Stimulated activated CD4-positive, alpha-beta T cell treated with anti-CD3 and anti-CD28 coated beads, Interleukin-4, amount 100 ng/mL, for 48 hours (primary cell): ENCODE data around the gene IL1R1.

Source experiments
- DNase-seq, 2 donors: peaks; one replicate each; pipeline ENCODE4 v3.0.0-alpha.2; 2020; ENCODE audit warnings: low read depth in 2 of 2

IL1R1 gene

DNA sequence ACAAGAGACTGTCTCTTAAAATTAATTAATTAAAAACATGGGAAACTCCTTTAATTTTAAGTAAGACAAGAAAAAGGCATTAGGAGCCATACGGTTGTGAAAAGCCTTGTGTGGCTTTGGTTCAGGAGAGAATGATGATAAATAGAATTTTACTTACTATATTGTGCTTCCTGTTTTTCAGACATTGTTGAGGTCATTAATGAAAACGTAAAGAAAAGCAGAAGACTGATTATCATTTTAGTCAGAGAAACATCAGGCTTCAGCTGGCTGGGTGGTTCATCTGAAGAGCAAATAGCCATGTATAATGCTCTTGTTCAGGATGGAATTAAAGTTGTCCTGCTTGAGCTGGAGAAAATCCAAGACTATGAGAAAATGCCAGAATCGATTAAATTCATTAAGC is 33.6 kb downstream of the IL1R1 start:
- DNase-seq, result no peak

DNA sequence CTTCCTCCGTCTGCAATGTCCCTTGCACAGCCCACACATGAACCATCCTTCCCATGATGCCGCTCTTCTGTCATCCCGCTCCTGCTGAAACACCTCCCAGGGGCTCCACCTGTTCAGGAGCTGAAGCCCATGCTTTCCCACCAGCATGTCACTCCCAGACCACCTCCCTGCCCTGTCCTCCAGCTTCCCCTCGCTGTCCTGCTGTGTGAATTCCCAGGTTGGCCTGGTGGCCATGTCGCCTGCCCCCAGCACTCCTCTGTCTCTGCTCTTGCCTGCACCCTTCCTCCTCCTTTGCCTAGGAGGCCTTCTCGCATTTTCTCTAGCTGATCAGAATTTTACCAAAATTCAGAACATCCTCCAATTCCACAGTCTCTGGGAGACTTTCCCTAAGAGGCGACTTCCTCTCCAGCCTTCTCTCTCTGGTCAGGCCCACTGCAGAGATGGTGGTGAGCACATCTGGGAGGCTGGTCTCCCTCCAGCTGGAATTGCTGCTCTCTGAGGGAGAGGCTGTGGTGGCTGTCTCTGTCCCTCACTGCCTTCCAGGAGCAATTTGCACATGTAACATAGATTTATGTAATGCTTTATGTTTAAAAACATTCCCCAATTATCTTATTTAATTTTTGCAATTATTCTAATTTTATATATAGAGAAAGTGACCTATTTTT is 35.4 kb downstream of the IL1R1 start:
- no peak for DNase-seq

DNA sequence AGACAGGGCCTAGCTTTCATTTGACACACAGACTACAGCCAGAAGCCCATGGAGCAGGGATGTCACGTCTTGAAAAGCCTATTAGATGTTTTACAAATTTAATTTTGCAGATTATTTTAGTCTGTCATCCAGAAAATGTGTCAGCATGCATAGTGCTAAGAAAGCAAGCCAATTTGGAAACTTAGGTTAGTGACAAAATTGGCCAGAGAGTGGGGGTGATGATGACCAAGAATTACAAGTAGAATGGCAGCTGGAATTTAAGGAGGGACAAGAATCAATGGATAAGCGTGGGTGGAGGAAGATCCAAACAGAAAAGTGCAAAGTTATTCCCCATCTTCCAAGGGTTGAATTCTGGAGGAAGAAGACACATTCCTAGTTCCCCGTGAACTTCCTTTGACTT is 36.5 kb downstream of the IL1R1 start:
- no peak for DNase-seq

DNA sequence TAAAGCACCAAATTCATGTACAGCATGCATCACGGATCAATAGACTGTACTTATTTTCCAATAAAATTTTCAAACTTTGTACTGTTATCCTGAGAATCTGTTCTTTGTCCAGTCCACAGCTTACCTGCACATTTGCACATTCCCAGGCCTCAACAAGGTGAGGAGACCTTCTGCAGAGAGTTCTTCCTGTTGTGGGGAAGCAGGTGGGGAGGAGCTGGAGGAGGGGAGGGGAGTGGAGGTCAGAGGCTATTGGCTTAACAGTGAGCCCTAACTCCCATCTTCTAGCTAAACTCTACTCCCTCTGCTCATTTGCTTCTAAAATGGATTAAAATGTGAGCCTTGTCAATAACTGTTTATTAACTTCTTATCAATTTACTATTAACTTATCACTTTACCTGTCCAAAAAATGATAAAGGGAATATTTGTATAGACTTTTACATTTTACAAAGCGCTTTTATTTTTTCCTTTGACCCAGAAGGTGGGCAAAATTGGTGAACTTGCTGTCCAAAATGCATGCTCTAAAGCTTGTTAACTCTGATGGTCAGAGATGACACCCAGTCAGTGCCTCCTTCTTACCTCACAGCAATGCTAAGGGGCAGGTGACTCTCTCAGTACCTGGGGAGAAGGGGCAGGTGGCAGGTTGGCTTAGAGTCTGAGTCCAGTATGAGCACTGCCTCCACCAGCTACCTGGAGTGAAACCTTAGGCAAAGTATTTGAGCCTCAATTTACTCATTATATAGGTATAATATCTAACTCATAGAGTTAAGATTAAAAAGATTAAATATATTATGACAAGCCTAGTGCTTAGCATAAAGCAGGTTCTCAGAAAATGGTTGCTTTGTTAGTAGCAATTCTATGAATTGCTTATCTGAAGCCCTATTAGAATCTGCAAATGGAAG is 37.5 kb downstream of the IL1R1 start:
- no peak for DNase-seq

DNA sequence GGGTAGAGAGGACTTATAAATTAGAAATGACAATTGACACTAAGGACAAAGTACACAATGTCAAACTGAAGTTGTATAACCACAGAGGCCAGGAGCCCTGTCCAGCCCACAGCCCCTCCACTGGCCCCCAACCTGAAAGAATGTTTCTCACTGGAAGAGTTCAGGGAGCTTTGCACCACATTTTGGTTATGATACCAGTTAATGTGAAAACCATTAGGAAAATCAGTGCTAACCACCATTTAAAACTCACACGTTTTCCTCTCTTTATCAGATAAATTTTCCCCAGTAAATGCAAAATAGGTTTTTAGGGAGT is 38.1 kb downstream of the IL1R1 start:
- no peak for DNase-seq

DNA sequence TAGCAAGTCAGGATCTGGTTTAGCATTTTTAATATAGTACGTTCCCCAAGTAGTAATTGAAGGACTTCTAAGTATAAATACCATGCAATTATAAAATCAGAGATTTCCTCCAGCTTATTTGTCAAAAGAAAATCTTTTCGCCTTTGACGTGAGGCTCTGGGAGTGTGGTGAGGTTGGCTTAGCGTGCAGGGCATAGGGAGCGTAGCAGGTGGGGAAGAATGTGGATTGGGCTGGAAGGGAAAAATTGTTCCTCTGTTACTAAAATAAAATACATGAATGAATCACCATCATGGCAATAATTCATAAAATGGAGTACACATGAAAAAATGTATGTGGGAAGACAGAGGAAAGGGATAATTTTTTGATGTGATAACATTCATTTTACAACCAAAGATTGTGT is 38.8 kb downstream of the IL1R1 start:
- DNase-seq, result no peak

DNA sequence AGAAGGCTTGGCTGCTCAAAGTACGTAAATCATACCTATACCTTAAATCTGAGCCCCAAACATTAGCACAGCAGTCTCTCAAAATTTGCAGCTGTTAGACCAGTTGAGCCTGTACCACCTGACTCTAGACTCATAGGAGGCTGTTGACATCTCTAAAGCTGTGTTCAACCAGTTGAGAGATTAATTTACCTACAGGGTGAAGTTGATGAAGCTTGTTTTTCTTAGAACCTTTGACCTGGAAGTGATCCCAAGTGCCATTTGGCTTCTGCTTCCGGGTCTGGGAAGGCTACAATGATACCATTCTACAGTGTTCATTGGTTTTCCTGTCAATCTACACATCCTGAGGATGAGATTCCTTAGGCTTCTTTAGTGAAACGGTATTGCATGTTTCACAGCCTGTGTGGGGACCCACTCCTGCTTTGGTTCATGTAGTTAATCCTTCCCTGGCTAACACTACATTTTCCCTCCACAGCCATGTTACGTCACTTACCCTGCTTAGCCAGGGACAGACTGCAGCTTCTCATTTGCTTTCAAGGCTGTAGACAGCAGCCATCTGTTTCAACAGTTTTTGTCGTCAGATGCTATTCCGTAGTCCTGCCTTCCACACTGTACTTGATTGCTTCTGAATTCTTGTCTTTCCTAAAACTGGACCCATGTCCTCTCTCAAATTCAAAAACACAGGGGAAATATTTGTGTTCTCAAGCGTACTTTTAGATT is 39.5 kb downstream of the IL1R1 start:
- DNase-seq, result no peak

DNA sequence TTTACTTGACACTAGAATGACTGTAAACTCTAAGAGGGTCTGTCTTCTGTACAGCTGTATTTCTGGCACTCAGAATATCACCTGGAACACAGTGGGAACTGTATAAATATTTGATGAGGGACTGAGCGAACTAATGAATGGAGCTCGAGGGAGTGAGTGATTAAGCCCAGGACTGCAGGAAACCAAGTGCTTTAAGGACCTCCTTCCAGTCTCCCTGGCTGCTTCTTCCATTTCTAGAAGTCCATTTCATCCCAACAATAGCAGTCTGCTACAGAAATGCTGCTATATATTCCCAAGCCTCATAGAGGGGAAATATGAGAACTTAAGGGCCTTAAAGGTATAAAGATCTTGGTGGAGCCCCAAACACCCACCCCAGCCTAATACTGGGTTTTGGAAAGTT is 41.5 kb downstream of the IL1R1 start:
- DNase-seq, result no peak

DNA sequence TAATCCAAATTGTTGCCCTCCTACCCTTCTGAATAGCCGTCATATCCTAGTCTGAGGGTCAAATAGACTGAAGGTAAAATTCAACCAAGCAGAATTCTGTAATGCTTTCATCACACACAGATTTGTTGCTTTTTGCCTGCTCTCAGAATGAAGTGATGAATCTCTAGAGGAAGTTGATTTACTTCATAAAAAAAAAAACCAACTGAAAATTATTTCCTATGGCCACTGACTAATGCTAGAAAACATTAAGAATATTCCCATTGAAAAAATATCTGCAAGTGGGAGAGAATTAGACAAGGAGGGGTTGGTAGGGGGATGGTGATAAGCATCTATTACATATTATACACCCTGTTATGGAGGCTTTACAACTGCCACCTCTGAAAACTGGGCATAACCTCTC is 42.0 kb downstream of the IL1R1 start:
- DNase-seq, result no peak

DNA sequence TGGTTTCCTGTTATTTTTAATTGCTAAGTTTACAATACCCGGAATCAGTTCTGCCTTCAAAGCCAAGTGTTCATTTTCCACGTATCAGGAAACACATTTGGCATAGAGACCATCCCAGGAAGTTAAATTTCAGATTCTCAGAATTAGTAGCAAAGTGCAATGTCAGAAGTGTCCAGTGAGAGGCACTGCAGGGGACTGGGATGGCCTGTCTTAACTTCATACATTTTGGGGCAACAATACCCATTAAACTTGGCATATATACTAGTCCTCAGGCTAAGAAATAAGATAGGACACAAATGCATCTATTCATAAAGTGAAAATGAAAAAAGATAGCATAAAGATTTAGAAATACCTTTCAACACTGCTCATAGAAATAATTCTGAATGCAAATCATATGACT is 42.8 kb downstream of the IL1R1 start:
- no peak for DNase-seq

DNA sequence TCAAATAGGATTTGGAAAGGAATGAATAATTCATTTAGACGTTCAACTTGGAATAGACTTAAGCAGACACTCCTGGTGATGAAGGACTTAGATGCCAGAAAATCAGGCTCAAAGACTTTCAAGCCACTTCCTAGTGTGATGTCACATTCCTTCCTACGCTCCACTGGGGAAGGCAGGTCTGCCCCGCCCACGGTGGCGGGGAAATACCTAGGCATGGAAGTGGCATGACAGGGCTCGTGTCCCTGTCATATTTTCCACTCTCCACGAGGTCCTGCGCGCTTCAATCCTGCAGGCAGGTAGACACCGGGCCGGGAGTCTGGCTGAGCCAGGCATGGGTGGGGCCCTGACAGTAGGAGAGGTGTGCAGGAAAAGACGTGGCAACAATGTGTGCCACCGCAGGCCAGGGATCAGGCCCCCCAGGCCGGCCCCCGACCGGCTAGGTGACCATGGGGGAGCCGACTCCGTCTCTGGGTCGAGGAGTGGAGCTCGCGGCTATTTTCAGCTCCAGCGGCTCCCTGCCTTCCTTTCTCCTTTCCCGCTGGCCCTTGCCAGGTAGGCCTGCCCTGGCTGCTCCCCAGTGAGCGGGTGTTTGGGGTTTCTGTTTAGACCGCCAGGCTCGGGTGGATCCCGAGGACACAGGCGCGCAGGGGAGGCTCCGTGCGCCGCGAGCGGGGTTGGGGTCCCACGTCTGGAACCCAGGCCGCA is 44.4 kb downstream of the IL1R1 start, which contains the start of gene IL1RL2:
Gene IL1RL2, plus strand, starts transcription at position 233 of the 705 bp plus-strand sequence. CDS start 845 bp downstream, outside the sequence.
- no peak for DNase-seq

DNA sequence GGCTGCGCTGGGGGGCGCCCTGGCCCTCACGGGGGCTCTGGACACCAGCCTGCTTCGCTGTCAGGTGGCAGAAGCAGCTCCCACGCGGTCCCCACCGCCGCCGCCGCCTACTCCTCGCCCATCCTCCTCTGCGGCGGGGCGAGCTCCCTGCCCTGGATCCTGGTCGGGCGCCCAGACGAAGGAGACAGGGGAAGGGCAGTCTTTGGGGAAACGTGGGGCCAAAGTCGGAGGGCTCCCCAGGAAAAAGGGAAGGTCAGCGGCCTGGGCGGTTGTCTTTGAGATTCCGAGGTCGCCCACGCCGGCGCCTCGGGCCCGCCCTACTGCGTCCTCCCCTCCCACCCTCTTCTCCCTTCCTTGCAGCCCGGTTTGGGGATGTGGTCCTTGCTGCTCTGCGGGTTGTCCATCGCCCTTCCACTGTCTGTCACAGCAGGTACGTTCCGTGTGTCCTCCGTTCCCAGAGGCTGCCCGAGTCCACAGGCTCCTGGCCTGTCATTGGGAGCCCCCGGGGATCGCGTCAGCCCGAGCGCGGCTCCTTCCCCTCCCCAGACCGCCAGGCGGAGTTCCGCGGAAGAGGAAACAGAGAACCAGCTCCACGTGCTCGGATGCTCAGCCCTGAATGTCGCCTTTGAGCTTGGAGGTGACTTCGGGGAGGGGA is 45.1 kb downstream of the IL1R1 start:
- peak; percentile 43 to 51 for DNase-seq

DNA sequence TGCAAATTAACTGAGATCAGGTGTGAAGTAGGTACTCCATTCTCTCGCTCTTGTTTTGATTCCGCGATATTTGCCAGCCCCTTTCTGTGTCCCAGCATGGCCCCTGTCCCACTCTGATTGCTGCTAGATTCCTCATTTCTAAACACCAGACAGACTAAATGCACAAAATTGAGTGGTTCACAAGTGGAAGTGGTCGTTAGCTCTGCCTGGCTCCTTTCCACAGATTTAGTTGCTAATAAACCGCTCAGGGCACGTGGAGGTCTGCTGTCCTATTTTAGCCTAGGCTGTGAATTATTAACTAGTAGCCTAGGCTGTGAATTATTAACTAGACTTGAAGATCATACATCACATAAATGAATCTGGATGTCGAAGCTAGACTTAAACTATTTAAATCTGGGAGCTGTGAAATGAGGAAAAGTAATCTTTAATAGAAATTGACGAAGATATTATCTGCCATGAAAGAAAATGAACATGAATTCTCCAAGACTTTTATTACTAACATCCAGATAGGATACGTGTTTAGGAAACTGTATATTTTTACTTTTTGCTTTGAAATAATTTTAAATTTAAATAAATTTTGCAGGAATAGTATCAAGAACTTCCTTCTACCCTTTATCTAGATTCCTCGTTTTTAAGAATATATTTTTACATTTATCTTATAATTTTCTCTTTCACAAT is 48.0 kb downstream of the IL1R1 start:
- DNase-seq, result no peak

DNA sequence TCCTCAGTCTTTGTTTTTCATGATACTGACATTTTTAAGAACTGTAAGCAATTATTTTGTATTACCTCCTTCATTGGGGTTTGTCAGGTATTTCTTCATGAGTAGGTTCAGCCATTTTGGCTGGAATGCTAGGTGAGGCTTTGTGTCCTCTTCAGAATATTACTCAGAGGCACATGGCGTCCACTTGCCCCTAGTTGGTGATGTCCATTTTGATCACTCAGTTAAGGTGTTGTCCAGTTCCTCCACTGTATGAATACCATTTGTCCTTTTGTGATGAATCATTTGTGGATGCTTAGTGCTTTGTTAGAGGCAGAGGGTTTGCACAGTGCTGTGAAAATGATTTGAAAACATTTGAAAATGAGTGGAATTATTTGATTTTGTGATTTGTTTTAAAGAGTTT is 49.0 kb downstream of the IL1R1 start:
- no peak for DNase-seq

DNA sequence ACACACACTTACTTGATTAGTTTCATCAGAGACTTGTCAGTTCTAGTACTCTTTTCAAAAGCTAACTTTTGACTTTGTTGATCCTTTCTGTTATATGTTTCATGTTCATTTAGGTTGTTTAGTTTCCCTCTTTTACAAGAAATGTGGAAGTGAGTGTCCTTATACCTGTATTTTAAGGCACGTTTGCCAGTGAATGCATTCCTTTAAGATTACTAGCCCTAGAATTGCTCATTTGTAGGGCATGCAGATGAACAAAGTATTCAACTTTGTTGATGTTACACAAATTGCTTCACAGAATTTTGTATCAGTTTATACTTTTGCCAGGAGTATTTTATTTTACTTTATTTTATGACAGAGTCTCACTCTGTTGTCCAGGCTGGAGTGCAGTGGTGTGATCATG is 50.5 kb downstream of the IL1R1 start:
- no peak for DNase-seq

DNA sequence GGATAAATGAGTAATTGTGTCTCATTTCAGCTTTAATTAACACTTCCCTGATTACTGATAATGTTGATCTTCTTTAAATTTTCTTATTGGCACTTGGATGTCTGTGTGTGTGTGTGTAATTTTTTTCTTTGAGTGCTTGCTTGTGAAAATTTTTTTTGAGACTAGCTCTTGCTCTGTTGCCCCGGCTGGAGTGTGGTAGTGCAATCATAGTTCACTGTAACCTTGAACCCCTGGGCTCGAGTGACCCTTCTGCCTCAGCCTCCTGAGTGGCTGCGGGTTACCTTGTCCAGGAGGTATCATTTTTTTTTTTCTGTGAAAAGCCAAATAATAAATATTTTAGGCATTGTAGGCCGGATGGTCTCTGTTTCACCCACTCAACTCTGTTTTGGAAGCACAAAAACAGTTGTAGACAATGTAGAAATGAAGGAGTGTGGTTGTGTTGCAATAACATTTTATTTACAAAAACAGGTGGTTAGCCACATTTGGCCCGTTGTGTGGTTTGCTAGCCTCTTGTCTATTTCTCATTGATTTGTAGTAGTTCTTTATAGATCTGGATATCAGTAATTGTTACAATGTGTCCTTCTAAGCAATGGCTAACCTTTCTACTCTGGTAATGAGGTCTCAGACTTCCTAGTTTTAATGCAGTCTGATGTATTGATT is 52.2 kb downstream of the IL1R1 start:
- DNase-seq, result no peak

DNA sequence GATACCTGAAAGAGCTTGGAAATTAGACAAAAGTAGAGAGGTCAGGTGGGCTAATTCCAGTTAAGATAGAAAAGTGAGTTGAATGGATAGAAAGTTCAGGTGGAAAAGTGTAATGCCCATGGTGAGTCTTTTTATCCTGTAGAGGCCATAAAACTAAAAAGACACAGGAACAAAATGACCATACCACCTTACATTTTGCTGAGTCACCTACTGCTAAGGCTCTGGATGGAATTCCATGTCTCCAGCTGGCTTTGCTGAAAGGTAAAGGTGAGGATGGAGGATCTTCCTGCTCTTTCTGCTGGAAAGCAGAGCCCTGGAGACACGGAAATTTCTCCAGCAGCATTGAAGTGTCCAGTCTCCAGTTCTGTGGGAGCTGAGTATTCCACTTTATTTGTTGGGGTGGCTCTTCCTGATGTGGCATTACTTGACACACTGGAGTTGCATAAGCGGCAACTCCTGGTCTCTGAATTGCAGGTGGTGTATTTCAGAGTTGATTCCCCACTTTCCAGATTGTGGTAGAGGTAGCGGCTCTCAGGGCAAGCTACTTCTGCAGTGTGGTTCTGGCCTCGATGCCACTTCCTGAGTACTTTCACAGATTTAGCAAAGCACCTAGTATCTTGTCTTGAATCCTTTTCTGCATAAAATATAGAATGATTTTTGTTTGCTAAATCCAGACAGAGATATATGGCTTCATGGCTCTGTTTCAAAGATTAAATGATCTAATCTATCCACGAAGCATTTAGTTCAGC is 55.0 kb downstream of the IL1R1 start:
- no peak for DNase-seq

DNA sequence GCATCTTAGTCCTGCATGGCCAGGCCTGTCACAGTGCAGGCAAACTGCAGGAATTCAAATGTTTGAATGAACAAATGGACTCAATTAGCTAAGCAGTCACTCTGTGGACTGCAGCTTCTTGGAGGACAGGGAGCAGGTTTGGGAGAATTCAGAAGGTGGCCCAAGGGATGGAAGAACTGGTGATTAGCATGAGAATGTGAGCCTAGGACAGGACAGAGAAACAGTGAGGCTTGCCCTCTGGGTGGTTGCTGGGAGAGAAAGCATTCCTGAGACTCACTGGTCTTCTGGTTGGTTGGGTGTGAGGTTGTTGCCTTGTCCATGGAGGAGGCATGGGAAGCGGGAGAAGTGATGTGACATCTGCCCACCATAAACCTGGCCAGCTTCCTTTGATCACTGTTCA is 58.0 kb downstream of the IL1R1 start:
- no peak for DNase-seq

DNA sequence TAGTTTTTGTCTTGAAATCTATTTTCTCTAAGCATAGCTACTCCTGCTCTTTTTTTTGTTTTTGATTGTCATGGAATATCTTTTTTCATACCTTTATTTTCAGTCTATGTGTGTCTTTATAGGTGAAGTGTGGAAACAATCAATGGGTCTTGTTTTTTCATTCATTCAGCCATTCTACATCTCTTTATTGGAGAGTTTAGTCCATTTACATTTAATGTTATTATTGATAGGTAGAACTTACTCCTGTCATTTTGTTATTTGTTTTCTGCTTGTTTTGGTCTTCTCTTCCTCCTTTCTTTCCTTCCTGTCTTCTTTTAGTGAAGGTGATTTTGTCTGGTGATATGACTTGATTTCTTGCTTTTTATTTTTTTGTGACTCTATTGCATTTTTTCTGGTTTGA is 62.1 kb downstream of the IL1R1 start:
- no peak for DNase-seq
